Heart left ventricle (tissue), 13 donors: ENCODE data around the gene PFKP.

Experiments
- CTCF ChIP-seq, 12 donors: fragments of 200-600 bp; sonication (generic) in 4 of 12; IDR thresholded peaks; one replicate each; pipeline versions ENCODE4 v1.5.0 to v1.8.0; 2018 to 2022; ENCODE audit warnings: antibody characterized with exemption in 12 of 12, mild to moderate bottlenecking in 5 of 12
- POLR2A ChIP-seq, 2 donors: fragments of 450-650 bp; IDR thresholded peaks; one replicate each; pipeline ENCODE4 v1.6.1; 2017; ENCODE audit warnings: antibody characterized with exemption in 2 of 2, mild to moderate bottlenecking in 2 of 2, moderate library complexity in 2 of 2
- donor health status: ischemic (EF 13 %, LVEDD 7.1; RV severe dilation, severe dysfunction).
- donor health status: DM: no; HTN: yes; CAD: no.
- donor health status: DM: no; HTN: no; CAD: no.
- donor health status: ischemic (EF 25% LVEDD 6.9; RV normal size, moderate dysfunction).
- donor health status: ischemic (EF 25% LVEDD 5.7; RV mildly dilated, moderate dysfunction).
- donor health status: ischemic (EF 35%, LVEDD 5.7; RV mildly dilated, moderate dysfunction).
- donor health status: nonischemic (EF 11% LVEDD 7.7; RV severe dilation, severe dysfunction).
- donor health status: DM: yes; HTN: yes; CAD: no.
- donor health status: PGD.
- donor health status: ischemic (EF 29% LVEDD 5.4; RV normal size, mild dysfunction).
- donor health status: nonischemic (EF 23%, LVEDD 6.1; RV moderate dilation, normal function).

- TF ChIP-seq CTCF (IDR thresholded peaks at IDR 0.05) (no peak), POLR2A (IDR thresholded peaks at IDR 0.05) (no peak)
Measured at GRCh38 chr10:3071405-3072198, 4.3 kb downstream of the PFKP start.
